GM19467 (cell line): ENCODE data around the gene ZNF761.

Experiments
- ATAC-seq: cut with Tn5 transposase; IDR thresholded peaks from one replicate; pipeline ENCODE4 v1.9.1; 2021; ENCODE audit warnings: mild to moderate bottlenecking, moderate library complexity; ENCODE audit not compliant: unreplicated experiment

ZNF761 gene

GRCh38 chr19:53504885-53505284, 73.1 kb downstream of the ZNF761 start:
- no peak for ATAC-seq

GRCh38 chr19:53506728-53507127, 74.9 kb downstream of the ZNF761 start:
- ATAC-seq = no peak
